Parathyroid adenoma (tissue), 2 donors: ENCODE data around the gene RPP40.

Experiments used
- H2AFZ ChIP-seq: fragments of 300-600 bp; sonication (generic); one replicate; pipeline ENCODE4 v1.7.0; 2017; ENCODE audit warnings: antibody characterized with exemption, mild to moderate bottlenecking
- H3K27ac ChIP-seq: fragments of 300-600 bp; sonication (generic); one replicate; pipeline ENCODE4 v1.7.0; 2017
- H3K27me3 ChIP-seq: fragments of 300-600 bp; sonication (generic); one replicate; pipeline ENCODE4 v1.7.0; 2017; ENCODE audit warnings: low read length; ENCODE audit not compliant: control insufficient read depth, insufficient read depth
- H3K36me3 ChIP-seq: fragments of 300-600 bp; sonication (generic); one replicate; pipeline ENCODE4 v1.7.0; 2017; ENCODE audit warnings: low read length; ENCODE audit not compliant: control insufficient read depth, insufficient read depth
- H3K4me1 ChIP-seq: fragments of 300-600 bp; sonication (generic); one replicate; pipeline ENCODE4 v1.7.0; 2017; ENCODE audit warnings: control low read depth
- H3K4me2 ChIP-seq: fragments of 300-600 bp; sonication (generic); one replicate; pipeline ENCODE4 v1.7.0; 2017; ENCODE audit warnings: low read length
- H3K4me3 ChIP-seq: fragments of 300-600 bp; sonication (generic); one replicate; pipeline ENCODE4 v1.7.0; 2017; ENCODE audit warnings: low read depth, low read length
- H3K79me2 ChIP-seq: fragments of 300-600 bp; sonication (generic); one replicate; pipeline ENCODE4 v1.7.0; 2017; ENCODE audit warnings: control low read depth
- H3K9ac ChIP-seq: fragments of 300-600 bp; sonication (generic); one replicate; pipeline ENCODE4 v1.7.0; 2017; ENCODE audit warnings: mild to moderate bottlenecking
- H3K9me3 ChIP-seq: fragments of 300-600 bp; sonication (generic); one replicate; pipeline ENCODE4 v1.7.0; 2017; ENCODE audit warnings: low read length; ENCODE audit not compliant: control insufficient read depth
- TF ChIP-seq, protein P1 (sequence below): fragments of 300-600 bp; sonication (generic); IDR thresholded peaks from one replicate; pipeline ENCODE4 v1.7.0; 2017; ENCODE audit warnings: antibody characterized with exemption, mild to moderate bottlenecking
- donor health status: primary hyperparathyroidism.

RPP40 gene

DNA sequence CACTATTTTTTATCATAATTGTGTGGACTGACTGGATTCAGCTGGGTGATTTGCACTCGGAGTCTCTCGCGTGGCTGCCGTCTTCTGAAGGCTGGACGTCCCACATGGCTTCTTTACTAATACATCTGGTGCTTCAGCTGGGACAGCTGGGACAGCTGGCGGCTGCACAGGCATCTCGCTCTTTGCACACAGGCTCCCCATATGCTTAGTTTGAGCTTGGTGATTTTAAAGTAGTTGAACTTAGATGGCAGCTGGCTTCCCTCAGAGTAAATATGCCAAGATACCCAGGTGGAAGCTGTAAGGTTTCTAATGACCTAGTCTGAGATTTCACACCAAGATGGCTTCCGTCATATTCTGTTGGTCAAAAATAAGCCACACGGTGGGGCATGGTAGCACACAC is 42.6 kb upstream of the RPP40 start:
- no peaks in the 10 kb centered on the region for H3K79me2 ChIP-seq
- no peaks in the 10 kb centered on the region for H3K27me3 ChIP-seq
- H3K4me3 ChIP-seq: no peak overlapping the region
- H3K4me1 ChIP-seq: no peaks in the 10 kb centered on the region
- peaks cover 4% of the 10 kb centered on the region for H3K9me3 ChIP-seq
- TF ChIP-seq, protein P1, sequence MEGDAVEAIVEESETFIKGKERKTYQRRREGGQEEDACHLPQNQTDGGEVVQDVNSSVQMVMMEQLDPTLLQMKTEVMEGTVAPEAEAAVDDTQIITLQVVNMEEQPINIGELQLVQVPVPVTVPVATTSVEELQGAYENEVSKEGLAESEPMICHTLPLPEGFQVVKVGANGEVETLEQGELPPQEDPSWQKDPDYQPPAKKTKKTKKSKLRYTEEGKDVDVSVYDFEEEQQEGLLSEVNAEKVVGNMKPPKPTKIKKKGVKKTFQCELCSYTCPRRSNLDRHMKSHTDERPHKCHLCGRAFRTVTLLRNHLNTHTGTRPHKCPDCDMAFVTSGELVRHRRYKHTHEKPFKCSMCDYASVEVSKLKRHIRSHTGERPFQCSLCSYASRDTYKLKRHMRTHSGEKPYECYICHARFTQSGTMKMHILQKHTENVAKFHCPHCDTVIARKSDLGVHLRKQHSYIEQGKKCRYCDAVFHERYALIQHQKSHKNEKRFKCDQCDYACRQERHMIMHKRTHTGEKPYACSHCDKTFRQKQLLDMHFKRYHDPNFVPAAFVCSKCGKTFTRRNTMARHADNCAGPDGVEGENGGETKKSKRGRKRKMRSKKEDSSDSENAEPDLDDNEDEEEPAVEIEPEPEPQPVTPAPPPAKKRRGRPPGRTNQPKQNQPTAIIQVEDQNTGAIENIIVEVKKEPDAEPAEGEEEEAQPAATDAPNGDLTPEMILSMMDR: no peak
- no peak overlapping the region for H3K27ac ChIP-seq
- no peak overlapping the region for H3K4me2 ChIP-seq
- no peak overlapping the region for H2AFZ ChIP-seq
- no peak overlapping the region for H3K9ac ChIP-seq
- H3K36me3 ChIP-seq: no peaks in the 10 kb centered on the region

DNA sequence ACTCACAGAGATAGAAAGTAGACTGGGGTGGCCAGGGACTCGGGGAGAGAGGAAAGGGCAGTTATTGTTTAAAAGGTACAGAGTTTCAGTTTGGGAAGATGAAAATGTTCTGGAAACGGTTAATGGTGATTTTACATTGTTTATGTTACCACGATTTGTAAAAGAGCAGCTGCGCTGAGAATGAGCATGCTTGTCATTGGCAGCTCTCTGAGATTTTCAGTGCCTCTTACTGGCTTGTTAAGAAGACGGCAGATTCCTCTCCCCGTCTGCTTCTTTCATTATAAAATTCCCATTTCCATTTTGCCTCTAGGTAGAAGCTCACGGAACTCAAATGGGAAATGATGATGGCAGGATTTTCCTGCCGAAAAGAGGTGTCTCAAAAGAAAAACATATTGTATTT is 41.6 kb upstream of the RPP40 start:
- Histone ChIP-seq H3K4me3 (no peak overlapping the region), H3K9ac (no peak overlapping the region), H3K79me2 (no peaks in the 10 kb centered on the region), H3K4me1 (no peaks in the 10 kb centered on the region), H3K4me2 (no peak overlapping the region), H2AFZ (no peak overlapping the region), H3K27ac (no peak overlapping the region), H3K36me3 (no peaks in the 10 kb centered on the region), H3K27me3 (no peaks in the 10 kb centered on the region), H3K9me3 (no peaks in the 10 kb centered on the region)
- TF ChIP-seq, protein P1: no peak

DNA sequence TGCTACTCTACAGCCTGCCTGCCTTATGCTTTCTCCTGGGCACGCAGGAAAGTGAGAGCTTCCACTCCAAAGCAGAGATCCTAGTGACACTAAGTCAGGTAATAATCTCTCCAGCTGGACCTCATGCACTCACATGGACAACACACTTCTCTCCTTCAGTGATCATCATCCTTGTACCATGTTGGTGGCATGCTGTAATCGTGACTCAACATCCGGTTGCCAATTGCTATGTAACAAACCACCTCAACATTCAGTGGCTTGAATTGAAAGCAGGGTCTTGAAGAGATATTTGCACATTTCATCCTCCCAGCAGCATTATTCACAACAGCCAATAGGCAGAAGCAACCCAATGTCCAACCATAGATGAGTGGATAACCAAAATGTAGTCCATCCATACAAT is 41.0 kb upstream of the RPP40 start:
- TF ChIP-seq, protein P1: no peak
- H3K4me1 ChIP-seq: no peaks in the 10 kb centered on the region
- no peaks in the 10 kb centered on the region for H3K36me3 ChIP-seq
- no peak overlapping the region for H3K4me2 ChIP-seq
- no peak overlapping the region for H3K4me3 ChIP-seq
- no peak overlapping the region for H2AFZ ChIP-seq
- no peak overlapping the region for H3K9ac ChIP-seq
- no peaks in the 10 kb centered on the region for H3K9me3 ChIP-seq
- H3K27me3 ChIP-seq: no peaks in the 10 kb centered on the region
- no peaks in the 10 kb centered on the region for H3K79me2 ChIP-seq
- no peak overlapping the region for H3K27ac ChIP-seq

DNA sequence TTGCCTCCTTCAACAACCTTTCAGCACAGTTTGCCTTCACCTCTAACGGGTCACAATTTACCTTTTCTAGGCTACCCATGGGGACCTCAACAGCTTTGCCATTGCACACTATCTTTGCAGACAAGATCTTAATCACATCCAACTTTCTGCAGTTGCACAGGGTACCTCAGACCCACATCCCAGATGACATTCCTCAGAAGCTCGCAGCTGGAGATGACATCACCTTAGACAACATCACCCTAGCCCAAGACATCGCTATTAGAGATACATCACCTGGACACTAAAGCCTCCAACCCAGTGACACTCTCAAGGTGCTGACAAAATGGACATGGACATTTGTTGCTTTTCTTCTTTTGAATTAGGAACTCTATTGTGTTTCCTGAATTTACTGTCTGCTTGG is 38.6 kb upstream of the RPP40 start:
- H3K9ac ChIP-seq: no peak overlapping the region
- no peak overlapping the region for H2AFZ ChIP-seq
- no peaks in the 10 kb centered on the region for H3K79me2 ChIP-seq
- no peak overlapping the region for H3K4me3 ChIP-seq
- no peak overlapping the region for H3K27ac ChIP-seq
- no peak overlapping the region for H3K4me2 ChIP-seq
- H3K27me3 ChIP-seq: no peaks in the 10 kb centered on the region
- H3K9me3 ChIP-seq: no peaks in the 10 kb centered on the region
- TF ChIP-seq, protein P1: no peak
- H3K36me3 ChIP-seq: no peaks in the 10 kb centered on the region
- H3K4me1 ChIP-seq: no peaks in the 10 kb centered on the region

DNA sequence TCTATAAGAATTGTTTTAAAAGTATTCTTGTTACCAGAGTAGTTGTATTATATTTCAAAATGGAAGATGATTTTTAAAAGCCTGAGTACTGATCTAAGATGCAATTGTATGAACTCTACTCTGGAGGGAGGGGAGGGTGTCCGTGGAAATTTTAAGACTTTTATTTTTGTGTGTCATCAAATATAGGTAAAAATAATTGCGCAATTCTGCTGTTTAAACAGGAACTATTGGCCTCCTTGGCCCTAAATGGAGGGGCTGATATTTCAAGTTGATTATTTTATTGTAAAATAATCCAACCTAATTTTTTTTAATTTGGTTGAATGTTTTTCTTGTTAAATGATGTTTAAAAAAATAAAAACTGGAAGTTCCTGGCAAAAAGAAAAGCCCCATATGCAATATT is 38.1 kb upstream of the RPP40 start:
- Histone ChIP-seq H3K36me3 (no peaks in the 10 kb centered on the region), H3K27ac (no peak overlapping the region), H3K4me3 (no peak overlapping the region), H3K4me1 (no peaks in the 10 kb centered on the region), H3K79me2 (no peaks in the 10 kb centered on the region), H3K27me3 (no peaks in the 10 kb centered on the region), H2AFZ (no peak overlapping the region), H3K9ac (no peak overlapping the region), H3K9me3 (no peaks in the 10 kb centered on the region), H3K4me2 (no peak overlapping the region)
- TF ChIP-seq, protein P1: no peak
